Measurements from ENCODE around the gene TEX101.

GRCh38 chr19:43433689-43434088 lies 19.0 kb downstream of the TEX101 start:
- TF ChIP-seq CTCF (IDR thresholded peaks at IDR 0.05): no peak
- no peak for TF ChIP-seq POLR2AphosphoS5 (IDR thresholded peaks at IDR 0.05)
- no peak for TF ChIP-seq POLR2A (IDR thresholded peaks at IDR 0.05)
- TF ChIP-seq EP300 (IDR thresholded peaks at IDR 0.05; ENCODE audit: low read depth): no peak
